IMR-90 (cell line): ENCODE results near the gene KRT86. TPM values are rescaled to one million over a fixed set of nuclear protein-coding genes. Genes with fewer than 3 reads are reported as not detected.

ENCODE experiments used
- ATAC-seq: fragments of 200-7000 bp; cut with Tn5 transposase; 2 replicates; pipeline ENCODE4 v1.9.1; 2020; ENCODE audit warnings: low read depth, mild to moderate bottlenecking, moderate library complexity
- BruUV-seq: library from RNA; stranded (reverse); fragments of 400-500 nt; replicated peaks from 2 replicates; lab custom pipeline; 2021; lab: Mats Ljungman, UMichigan
- CTCF ChIA-PET: fragments of 300-600 bp; formaldehyde crosslinking; extraction: SDS; loops from one replicate; lab custom pipeline; 2021; ENCODE audit warnings: antibody characterized with exemption; lab: Yijun Ruan, JAX
- POLR2A ChIA-PET: fragments of 300-600 bp; sonication (Branson Sonifier 250); formaldehyde crosslinking; loops from one replicate; lab custom pipeline; 2022; ENCODE audit warnings: antibody characterized with exemption; ENCODE audit not compliant: unreplicated experiment; lab: Charles Lee
- DNase-seq: peaks from one replicate; pipeline ENCODE4 v3.0.0; 2013
- H2AFZ ChIP-seq: replicated peaks from 2 replicates; pipeline ENCODE3; 2013; ENCODE audit warnings: low read length, mild to moderate bottlenecking; ENCODE audit not compliant: poor library complexity
- H2AK5ac ChIP-seq: 2 replicates; pipeline ENCODE4 v1.6.1; 2013; ENCODE audit warnings: low read depth, low read length, inconsistent platforms
- H2AK9ac ChIP-seq: replicated peaks from 2 replicates; pipeline ENCODE3; 2013; ENCODE audit warnings: mild to moderate bottlenecking, low read depth, low read length, moderate library complexity; ENCODE audit not compliant: poor library complexity
- H2BK120ac ChIP-seq: 2 replicates; pipeline ENCODE4 v1.6.1; 2013; ENCODE audit warnings: low read depth, low read length, inconsistent platforms
- H2BK15ac ChIP-seq: 3 replicates; pipeline ENCODE4 v1.6.1; 2013; ENCODE audit warnings: low read depth, low read length, inconsistent platforms
- H2BK20ac ChIP-seq: 2 replicates; pipeline ENCODE4 v1.6.1; 2013; ENCODE audit warnings: low read depth, mild to moderate bottlenecking, inconsistent platforms, low read length, moderate library complexity
- H2BK5ac ChIP-seq: 2 replicates; pipeline ENCODE4 v1.6.1; 2013; ENCODE audit warnings: mild to moderate bottlenecking, low read depth, low read length, inconsistent platforms; ENCODE audit not compliant: poor library complexity, severe bottlenecking
- H3K14ac ChIP-seq: replicated peaks from 2 replicates; pipeline ENCODE4 v1.6.1; 2013; ENCODE audit warnings: low read depth, low read length, inconsistent platforms
- H3K18ac ChIP-seq: 2 replicates; pipeline ENCODE4 v1.6.1; 2013; ENCODE audit warnings: low read depth, low read length, control low read depth
- H3K23ac ChIP-seq: 2 replicates; pipeline ENCODE4 v1.6.1; 2013; ENCODE audit warnings: low read depth, low read length, inconsistent platforms
- H3K27ac ChIP-seq: 2 replicates; pipeline ENCODE4 v1.5.1; 2013; ENCODE audit warnings: mild to moderate bottlenecking, control low read depth, low read length; ENCODE audit not compliant: insufficient read depth
- H3K27me3 ChIP-seq: 2 replicates; pipeline ENCODE4 v1.6.1; 2013; ENCODE audit warnings: low read length; ENCODE audit not compliant: control insufficient read depth, insufficient read depth
- H3K36me3 ChIP-seq: 2 replicates; pipeline ENCODE4 v1.6.1; 2013; ENCODE audit warnings: low read length, mixed read lengths; ENCODE audit not compliant: control insufficient read depth, insufficient read depth
- H3K4ac ChIP-seq: 2 replicates; pipeline ENCODE4 v1.6.1; 2013; ENCODE audit warnings: low read depth, low read length, inconsistent platforms
- H3K4me1 ChIP-seq: 2 replicates; pipeline ENCODE4 v1.6.1; 2013; ENCODE audit warnings: low read length, mixed read lengths; ENCODE audit not compliant: control insufficient read depth, insufficient read depth
- H3K4me2 ChIP-seq: 2 replicates; pipeline ENCODE4 v1.6.1; 2013; ENCODE audit warnings: low read depth, mild to moderate bottlenecking, control low read depth, low read length, moderate library complexity
- H3K4me3 ChIP-seq: 2 replicates; pipeline ENCODE4 v1.5.1; 2013; ENCODE audit warnings: low read depth, mild to moderate bottlenecking, control low read depth, low read length, moderate library complexity; ENCODE audit not compliant: insufficient read depth
- H3K56ac ChIP-seq: 2 replicates; pipeline ENCODE4 v1.6.1; 2013; ENCODE audit warnings: low read length, inconsistent platforms; ENCODE audit not compliant: insufficient read depth; ENCODE audit errors: extremely low read depth
- H3K79me1 ChIP-seq, 2 experiments: 2 replicates each; pipeline ENCODE4 v1.6.1; 2013; ENCODE audit warnings: low read length in 2 of 2, inconsistent platforms in 1 of 2, low read depth in 1 of 2
- H3K9ac ChIP-seq: 2 replicates; pipeline ENCODE4 v1.6.1; 2013; ENCODE audit warnings: low read depth, low read length, control low read depth
- H3K9me1 ChIP-seq: 2 replicates; pipeline ENCODE4 v1.6.1; 2013; ENCODE audit warnings: low read length, inconsistent platforms; ENCODE audit not compliant: insufficient read depth
- H3K9me3 ChIP-seq: 2 replicates; pipeline ENCODE4 v1.6.1; 2013; ENCODE audit warnings: low read length; ENCODE audit not compliant: control insufficient read depth, insufficient read depth
- H4K20me1 ChIP-seq: 2 replicates; pipeline ENCODE4 v1.6.1; 2013; ENCODE audit warnings: low read length, inconsistent platforms; ENCODE audit not compliant: insufficient read depth
- H4K5ac ChIP-seq: 2 replicates; pipeline ENCODE4 v1.6.1; 2013; ENCODE audit warnings: mild to moderate bottlenecking, low read depth, low read length, control low read depth
- H4K8ac ChIP-seq, 2 experiments: 2 replicates each; pipeline ENCODE4 v1.6.1; 2013; ENCODE audit warnings: low read depth in 2 of 2, low read length in 2 of 2, control low read depth in 1 of 2, inconsistent platforms in 1 of 2
- H4K91ac ChIP-seq: 2 replicates; pipeline ENCODE4 v1.6.1; 2013; ENCODE audit warnings: low read depth, low read length, inconsistent platforms; ENCODE audit not compliant: insufficient read depth
- BHLHE40 ChIP-seq: fragments of 150-350 bp; IDR thresholded peaks from 2 replicates; pipeline ENCODE4 v1.6.1; 2016; ENCODE audit warnings: mild to moderate bottlenecking, low read depth, low read length
- CEBPB ChIP-seq: IDR thresholded peaks from 2 replicates; pipeline ENCODE4 v1.6.1; 2012; ENCODE audit warnings: low read depth, low read length, improper control_type of control experiment
- CHD1 ChIP-seq: IDR thresholded peaks from 2 replicates; pipeline ENCODE4 v1.6.1; 2012; ENCODE audit warnings: low read depth, low read length, improper control_type of control experiment
- FOS ChIP-seq: fragments of 150-350 bp; IDR thresholded peaks from 2 replicates; pipeline ENCODE4 v1.6.1; 2016; ENCODE audit warnings: low read depth, low read length
- MAFK ChIP-seq: IDR thresholded peaks from 2 replicates; pipeline ENCODE4 v1.6.1; 2012; ENCODE audit warnings: low read depth, low read length, improper control_type of control experiment
- RAD21 ChIP-seq: IDR thresholded peaks from 2 replicates; pipeline ENCODE4 v1.6.1; 2012; ENCODE audit warnings: low read length, improper control_type of control experiment
- SMC3 ChIP-seq: fragments of 150-350 bp; IDR thresholded peaks from 2 replicates; pipeline ENCODE4 v1.6.1; 2016; ENCODE audit warnings: low read depth, mild to moderate bottlenecking, antibody characterized with exemption, low read length, moderate library complexity
- WGBS, 2 experiments: methylation state at CpG; one replicate each; pipeline versions ENCODE4 v1.1.5 to v1.1.7; 2013; ENCODE audit warnings: missing lambda C conversion rate in 2 of 2; ENCODE audit not compliant: insufficient read length in 1 of 2; ENCODE audit errors: extremely low coverage in 2 of 2; 5-methylcytosine and 5-hydroxymethylcytosine counted together
- dilution Hi-C: fragments of 300-500 bp; cut with HindIII; formaldehyde crosslinking; loops from one replicate; pipeline ENCODE4 v1.14.3; 2018; ENCODE audit warnings: low sequenced_read_pairs; ENCODE audit not compliant: unreplicated experiment
- in situ Hi-C: fragments of 300-500 bp; cut with MboI; formaldehyde crosslinking; loops from 3 replicates; pipeline ENCODE4 v1.14.3; 2019; ENCODE audit warnings: low sequenced_read_pairs, inconsistent platforms, mixed read lengths
- intact Hi-C: fragments of 100-400 bp; cut with micrococcal nuclease; formaldehyde crosslinking; loops from 2 replicates; pipeline ENCODE4 v1.10.0; 2022
- polyA plus RNA-seq, 3 experiments: library from polyadenylated mRNA; depleted of rRNA; stranded (reverse); fragments of >200 nt; gene quantifications; 2 replicates each; pipeline ENCODE4 v1.2.3, GENCODE V29; 2012; ENCODE audit warnings: low replicate concordance in 1 of 3
- total RNA-seq: library from RNA; depleted of rRNA; stranded (reverse); fragments of >200 nt; gene quantifications from 2 replicates; pipeline ENCODE4 v1.2.3, GENCODE V29; 2012
- TF ChIP-seq, protein P1 (sequence below): conservative IDR thresholded peaks from 2 replicates; pipeline ENCODE4 v1.5.1; 2012; ENCODE audit warnings: mild to moderate bottlenecking, low read depth, low read length, improper control_type of control experiment
- TF ChIP-seq, protein P2 (sequence below): fragments of 150-350 bp; IDR thresholded peaks from 2 replicates; pipeline ENCODE4 v1.6.1; 2016; ENCODE audit warnings: low read depth, mild to moderate bottlenecking, low read length, moderate library complexity, borderline replicate concordance
- TF ChIP-seq, protein P3 (sequence below): fragments of 150-350 bp; IDR thresholded peaks from 2 replicates; pipeline ENCODE4 v1.6.1; 2017; ENCODE audit warnings: mild to moderate bottlenecking, antibody characterized with exemption, low read length, low read depth

KRT86 gene
- total and polyA plus RNA-seq, 2 of the 4 experiments (the other 2 are of a cell fraction), result not detected

DNA sequence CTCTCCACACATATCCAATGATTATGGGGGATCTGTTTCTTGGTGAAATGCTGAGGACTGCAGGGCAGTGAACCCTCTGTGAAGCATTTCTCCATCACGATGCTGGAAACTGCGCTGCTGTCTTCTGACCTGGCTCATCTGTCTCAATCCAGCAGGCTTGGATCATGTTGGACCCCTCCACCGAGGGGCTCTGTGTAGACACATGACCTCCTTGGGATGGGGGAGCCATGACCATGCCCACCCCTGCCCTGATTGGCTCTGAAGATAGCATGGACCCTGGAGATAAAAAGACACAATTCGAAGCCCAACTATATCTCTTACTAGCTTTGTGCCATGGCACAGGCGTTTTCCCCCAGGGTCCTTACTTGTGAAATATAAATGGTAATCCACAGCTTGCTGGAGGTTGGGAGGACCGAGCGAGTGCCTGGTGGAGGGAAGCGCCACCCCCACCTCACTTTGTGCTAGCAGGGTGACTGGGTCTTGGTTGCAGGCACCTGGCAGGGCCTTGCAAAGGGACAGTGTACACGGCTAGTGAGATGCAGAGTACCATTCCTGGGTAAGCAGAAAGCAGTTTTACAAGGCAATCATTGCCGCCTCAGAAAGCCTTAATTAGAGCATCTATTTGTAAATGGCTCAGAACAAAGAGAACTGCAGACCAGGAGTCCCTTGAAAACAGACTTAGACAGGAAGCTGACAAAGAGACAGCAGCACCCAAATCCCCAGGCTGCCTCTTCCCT, 49.1 kb downstream of the KRT86 start:
- DNase-seq, result no peak
- no peak overlapping the region for H3K27ac ChIP-seq
- no peak overlapping the region for H3K4ac ChIP-seq
- no peak overlapping the region for H4K91ac ChIP-seq
- H3K18ac ChIP-seq, result no peak overlapping the region
- intact Hi-C loops (loop anchor here (1.0 kb wide), 1 partner anchor 102 kb away; no protein-coding TSS in a partner anchor), dilution Hi-C loops (no loop called here), in situ Hi-C loops (no loop called here)
- no peak overlapping the region for H4K5ac ChIP-seq
- no peak overlapping the region for H3K14ac ChIP-seq
- no peak for ATAC-seq
- no peak for TF ChIP-seq BHLHE40
- TF ChIP-seq CEBPB, result no peak
- TF ChIP-seq, protein P1, sequence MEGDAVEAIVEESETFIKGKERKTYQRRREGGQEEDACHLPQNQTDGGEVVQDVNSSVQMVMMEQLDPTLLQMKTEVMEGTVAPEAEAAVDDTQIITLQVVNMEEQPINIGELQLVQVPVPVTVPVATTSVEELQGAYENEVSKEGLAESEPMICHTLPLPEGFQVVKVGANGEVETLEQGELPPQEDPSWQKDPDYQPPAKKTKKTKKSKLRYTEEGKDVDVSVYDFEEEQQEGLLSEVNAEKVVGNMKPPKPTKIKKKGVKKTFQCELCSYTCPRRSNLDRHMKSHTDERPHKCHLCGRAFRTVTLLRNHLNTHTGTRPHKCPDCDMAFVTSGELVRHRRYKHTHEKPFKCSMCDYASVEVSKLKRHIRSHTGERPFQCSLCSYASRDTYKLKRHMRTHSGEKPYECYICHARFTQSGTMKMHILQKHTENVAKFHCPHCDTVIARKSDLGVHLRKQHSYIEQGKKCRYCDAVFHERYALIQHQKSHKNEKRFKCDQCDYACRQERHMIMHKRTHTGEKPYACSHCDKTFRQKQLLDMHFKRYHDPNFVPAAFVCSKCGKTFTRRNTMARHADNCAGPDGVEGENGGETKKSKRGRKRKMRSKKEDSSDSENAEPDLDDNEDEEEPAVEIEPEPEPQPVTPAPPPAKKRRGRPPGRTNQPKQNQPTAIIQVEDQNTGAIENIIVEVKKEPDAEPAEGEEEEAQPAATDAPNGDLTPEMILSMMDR, result no peak
- no peak for TF ChIP-seq FOS
- TF ChIP-seq, protein P2, sequence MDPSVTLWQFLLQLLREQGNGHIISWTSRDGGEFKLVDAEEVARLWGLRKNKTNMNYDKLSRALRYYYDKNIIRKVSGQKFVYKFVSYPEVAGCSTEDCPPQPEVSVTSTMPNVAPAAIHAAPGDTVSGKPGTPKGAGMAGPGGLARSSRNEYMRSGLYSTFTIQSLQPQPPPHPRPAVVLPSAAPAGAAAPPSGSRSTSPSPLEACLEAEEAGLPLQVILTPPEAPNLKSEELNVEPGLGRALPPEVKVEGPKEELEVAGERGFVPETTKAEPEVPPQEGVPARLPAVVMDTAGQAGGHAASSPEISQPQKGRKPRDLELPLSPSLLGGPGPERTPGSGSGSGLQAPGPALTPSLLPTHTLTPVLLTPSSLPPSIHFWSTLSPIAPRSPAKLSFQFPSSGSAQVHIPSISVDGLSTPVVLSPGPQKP, result no peak
- no peak for TF ChIP-seq RAD21
- no peak for TF ChIP-seq MAFK
- no peak for TF ChIP-seq CHD1
- TF ChIP-seq SMC3, result no peak
- TF ChIP-seq, protein P3, sequence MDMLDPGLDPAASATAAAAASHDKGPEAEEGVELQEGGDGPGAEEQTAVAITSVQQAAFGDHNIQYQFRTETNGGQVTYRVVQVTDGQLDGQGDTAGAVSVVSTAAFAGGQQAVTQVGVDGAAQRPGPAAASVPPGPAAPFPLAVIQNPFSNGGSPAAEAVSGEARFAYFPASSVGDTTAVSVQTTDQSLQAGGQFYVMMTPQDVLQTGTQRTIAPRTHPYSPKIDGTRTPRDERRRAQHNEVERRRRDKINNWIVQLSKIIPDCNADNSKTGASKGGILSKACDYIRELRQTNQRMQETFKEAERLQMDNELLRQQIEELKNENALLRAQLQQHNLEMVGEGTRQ, result no peak
- no peak overlapping the region for H3K9ac ChIP-seq
- no peaks in the 10 kb centered on the region for H3K36me3 ChIP-seq
- H3K27me3 ChIP-seq, result peaks cover 65% of the 10 kb centered on the region
- H3K4me3 ChIP-seq, result no peak overlapping the region
- CTCF ChIA-PET, result no interaction called here
- no peak overlapping the region for H3K4me2 ChIP-seq
- H2BK15ac ChIP-seq, result no peak overlapping the region
- H2BK20ac ChIP-seq, result no peak overlapping the region
- H3K9me3 ChIP-seq, result no peaks in the 10 kb centered on the region
- no peak overlapping the region for H2AFZ ChIP-seq
- no peak overlapping the region for H4K8ac ChIP-seq
- 67% methylated on average over 4 of the region's 10 CpGs; no CpG with 5 or more reads in 1 of the 2 experiments for WGBS, 2 experiments
- H3K56ac ChIP-seq, result no peak overlapping the region
- no peak overlapping the region for H2AK5ac ChIP-seq
- H3K79me1 ChIP-seq, result no peaks in the 10 kb centered on the region
- no peak overlapping the region for H2AK9ac ChIP-seq
- no peak overlapping the region for H2BK5ac ChIP-seq
- no peaks in the 10 kb centered on the region for H3K9me1 ChIP-seq
- POLR2A ChIA-PET, result no interaction called here
- no TSS peak for BruUV-seq
- H2BK120ac ChIP-seq, result no peak overlapping the region
- H3K4me1 ChIP-seq, result no peaks in the 10 kb centered on the region
- no peaks in the 10 kb centered on the region for H4K20me1 ChIP-seq
- no peak overlapping the region for H3K23ac ChIP-seq
